ENCODE data around the gene DIDO1. TPM values are rescaled to one million over a fixed set of nuclear protein-coding genes. Genes with fewer than 3 reads are reported as not detected.

Gene DIDO1
- total and polyA plus RNA-seq, 2 of the 4 experiments (the other 2 are of a cell fraction): 21.8 to 28.1 TPM

- CTCF ChIA-PET: no interaction called here
These were observed 2.1 kb upstream of the DIDO1 start for GRCh38 chr20:62928246-62928939.

More at GRCh38 chr20:62928246-62928939, 2.1 kb upstream of the DIDO1 start:
- no peak overlapping the region for H3K56ac ChIP-seq (ENCODE audit: extremely low read depth, insufficient read depth, low read length)
- peak overlapping the region; percentile 76 for H3K4me2 ChIP-seq (ENCODE audit: low read depth, low read length)
- H2BK120ac ChIP-seq (ENCODE audit: low read depth, low read length): no peak overlapping the region
- ATAC-seq (ENCODE audit: low read depth): no peak
- no peak overlapping the region for H2AK5ac ChIP-seq (ENCODE audit: low read depth, low read length)
- H2BK20ac ChIP-seq (ENCODE audit: low read depth, low read length): no peak overlapping the region
- H3K4me3 ChIP-seq (ENCODE audit: insufficient read depth, low read depth, low read length): peak overlapping the region; percentile 51; the same call in 1 of the 2 replicates
- H4K5ac ChIP-seq (ENCODE audit: low read depth, low read length): no peak overlapping the region
- POLR2A ChIA-PET (ENCODE audit: unreplicated experiment): no interaction called here
- H2BK5ac ChIP-seq (ENCODE audit: low read depth, low read length, poor library complexity, severe bottlenecking): no peak overlapping the region
- in situ Hi-C loops (cut with MboI; ENCODE audit: low sequenced_read_pairs): no loop called here
- peak overlapping the region; percentile 83; the same call in 1 of the 2 replicates for H3K9ac ChIP-seq (ENCODE audit: low read depth, low read length)
- peaks cover 18% of the 10 kb centered on the region for H3K9me1 ChIP-seq (ENCODE audit: insufficient read depth, low read length)
- no peak overlapping the region for H2BK15ac ChIP-seq (ENCODE audit: low read depth, low read length)
- no TSS peak for BruUV-seq (replicated peaks)
- dilution Hi-C loops (cut with HindIII; ENCODE audit: low sequenced_read_pairs, unreplicated experiment): no loop called here
- H3K4me1 ChIP-seq (ENCODE audit: control insufficient read depth, insufficient read depth, low read length): peaks cover 18% of the 10 kb centered on the region
- H4K91ac ChIP-seq (ENCODE audit: insufficient read depth, low read depth, low read length): no peak overlapping the region
- no peaks in the 10 kb centered on the region for H3K27me3 ChIP-seq (ENCODE audit: control insufficient read depth, insufficient read depth, low read length)
- H3K4ac ChIP-seq (ENCODE audit: low read depth, low read length): no peak overlapping the region
- no peak overlapping the region; the same call in 1 of the 2 replicates for H3K14ac ChIP-seq (replicated peaks; ENCODE audit: low read depth, low read length)
- no peaks in the 10 kb centered on the region for H3K9me3 ChIP-seq (ENCODE audit: control insufficient read depth, insufficient read depth, low read length)
- no peak overlapping the region for H3K27ac ChIP-seq (ENCODE audit: insufficient read depth, low read length)
- no peak for TF ChIP-seq ELK1 (IDR thresholded peaks at IDR 0.05; ENCODE audit: borderline replicate concordance, low read depth, low read length)
- no peak for TF ChIP-seq CEBPB (IDR thresholded peaks at IDR 0.05; ENCODE audit: low read depth, low read length)
- no peak for TF ChIP-seq SMC3 (IDR thresholded peaks at IDR 0.05; ENCODE audit: low read depth, low read length)
- no peak for TF ChIP-seq MXI1 (IDR thresholded peaks at IDR 0.05; ENCODE audit: borderline replicate concordance, low read depth, low read length)
- no peak for TF ChIP-seq CHD1 (IDR thresholded peaks at IDR 0.05; ENCODE audit: low read depth, low read length)
- H4K20me1 ChIP-seq (ENCODE audit: insufficient read depth, low read length): peaks cover 69% of the 10 kb centered on the region
- H3K36me3 ChIP-seq (ENCODE audit: control insufficient read depth, insufficient read depth, low read length): no peaks in the 10 kb centered on the region; the same call in 1 of the 2 replicates
- intact Hi-C loops (cut with micrococcal nuclease): no loop called here
- H2AK9ac ChIP-seq (replicated peaks; ENCODE audit: low read depth, low read length, poor library complexity): no peak overlapping the region
- no peak for DNase-seq
- no peak overlapping the region for H3K23ac ChIP-seq (ENCODE audit: low read depth, low read length)
- peak overlapping the region in 1 of 2 experiments; percentile 59; a peak in 1 of 4 replicates for H4K8ac ChIP-seq (ENCODE audit: low read depth in 2 of 2, low read length in 2 of 2)
- H3K18ac ChIP-seq (ENCODE audit: low read depth, low read length): no peak overlapping the region
- 55% methylated on average over 5 of the region's 14 CpGs; no CpG with 5 or more reads in 1 of the 2 experiments for WGBS, 2 experiments (ENCODE audit: extremely low coverage in 2 of 2, insufficient read length in 1 of 2)
- H2AFZ ChIP-seq (replicated peaks; ENCODE audit: low read length, poor library complexity): no peak overlapping the region
- peaks cover 10 to 61% of the 10 kb centered on the region in 2 experiments for H3K79me1 ChIP-seq (ENCODE audit: low read depth in 1 of 2, low read length in 2 of 2)

Data from IMR-90 (cell line).